ENCODE results near the gene ELMO1.

DNA sequence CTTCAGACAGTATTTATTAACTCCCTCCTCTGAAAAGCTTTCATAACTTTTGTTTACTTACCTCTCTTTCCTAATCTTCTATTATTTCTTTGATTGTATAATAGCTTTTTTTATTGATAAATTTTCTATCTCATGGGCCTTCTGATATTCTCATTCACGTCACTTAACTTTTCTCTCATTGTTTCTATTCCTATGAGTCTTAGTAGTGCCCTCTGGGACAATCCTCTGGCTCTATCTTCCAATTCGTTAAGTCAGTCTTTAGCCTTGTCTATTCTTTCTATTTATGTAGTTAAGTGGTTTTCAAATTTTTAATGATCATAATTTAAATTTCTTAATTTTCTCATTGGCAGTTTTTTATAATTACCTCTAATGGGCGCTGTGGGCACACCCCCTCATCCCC lies 6.4 kb upstream of the ELMO1 start:
- no peak for TF ChIP-seq EZH2 (IDR thresholded peaks at IDR 0.05; ENCODE audit: borderline replicate concordance, low read depth, low read length, severe bottlenecking)
- TF ChIP-seq, protein P1, sequence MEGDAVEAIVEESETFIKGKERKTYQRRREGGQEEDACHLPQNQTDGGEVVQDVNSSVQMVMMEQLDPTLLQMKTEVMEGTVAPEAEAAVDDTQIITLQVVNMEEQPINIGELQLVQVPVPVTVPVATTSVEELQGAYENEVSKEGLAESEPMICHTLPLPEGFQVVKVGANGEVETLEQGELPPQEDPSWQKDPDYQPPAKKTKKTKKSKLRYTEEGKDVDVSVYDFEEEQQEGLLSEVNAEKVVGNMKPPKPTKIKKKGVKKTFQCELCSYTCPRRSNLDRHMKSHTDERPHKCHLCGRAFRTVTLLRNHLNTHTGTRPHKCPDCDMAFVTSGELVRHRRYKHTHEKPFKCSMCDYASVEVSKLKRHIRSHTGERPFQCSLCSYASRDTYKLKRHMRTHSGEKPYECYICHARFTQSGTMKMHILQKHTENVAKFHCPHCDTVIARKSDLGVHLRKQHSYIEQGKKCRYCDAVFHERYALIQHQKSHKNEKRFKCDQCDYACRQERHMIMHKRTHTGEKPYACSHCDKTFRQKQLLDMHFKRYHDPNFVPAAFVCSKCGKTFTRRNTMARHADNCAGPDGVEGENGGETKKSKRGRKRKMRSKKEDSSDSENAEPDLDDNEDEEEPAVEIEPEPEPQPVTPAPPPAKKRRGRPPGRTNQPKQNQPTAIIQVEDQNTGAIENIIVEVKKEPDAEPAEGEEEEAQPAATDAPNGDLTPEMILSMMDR (IDR thresholded peaks at IDR 0.05; ENCODE audit: borderline replicate concordance, extremely low read depth, low read length, poor library complexity, severe bottlenecking) = no peak

Measured in DND-41 (cell line).